HCT116 (cell line): ENCODE data around the gene WSCD2.

Source experiments
- ATF3 ChIP-seq: IDR thresholded peaks from 2 replicates; pipeline ENCODE4 v1.6.1; 2012
- CEBPB ChIP-seq: IDR thresholded peaks from 2 replicates; pipeline ENCODE4 v1.6.1; 2012; ENCODE audit warnings: low read depth
- EGR1 ChIP-seq: IDR thresholded peaks from 2 replicates; pipeline ENCODE4 v1.6.1; 2012; ENCODE audit warnings: low read depth
- ELF1 ChIP-seq: IDR thresholded peaks from 2 replicates; pipeline ENCODE4 v1.6.1; 2012; ENCODE audit warnings: low read depth, borderline replicate concordance
- JUND ChIP-seq: IDR thresholded peaks from 2 replicates; pipeline ENCODE4 v1.6.1; 2012
- POLR2A ChIP-seq: IDR thresholded peaks from 2 replicates; pipeline ENCODE4 v1.7.0; 2011; ENCODE audit warnings: borderline replicate concordance; ENCODE audit not compliant: insufficient read depth, insufficient read length; ENCODE audit errors: extremely low read depth
- POLR2AphosphoS5 ChIP-seq: IDR thresholded peaks from 2 replicates; pipeline ENCODE4 v1.6.1; 2011; ENCODE audit warnings: mild to moderate bottlenecking, low read depth, low read length, moderate library complexity
- RAD21 ChIP-seq: IDR thresholded peaks from 2 replicates; pipeline ENCODE4 v1.6.1; 2012; ENCODE audit warnings: low read depth, mild to moderate bottlenecking
- SIN3A ChIP-seq: IDR thresholded peaks from 2 replicates; pipeline ENCODE4 v1.6.1; 2012; ENCODE audit warnings: low read depth
- TCF7L2 ChIP-seq: IDR thresholded peaks from 2 replicates; pipeline ENCODE4 v1.7.0; 2011; ENCODE audit warnings: borderline replicate concordance, inconsistent platforms; ENCODE audit not compliant: insufficient read depth, insufficient read length; ENCODE audit errors: extremely low read depth
- ZBTB33 ChIP-seq: IDR thresholded peaks from 2 replicates; pipeline ENCODE4 v1.6.1; 2011; ENCODE audit warnings: mild to moderate bottlenecking, low read length, moderate library complexity; ENCODE audit not compliant: insufficient replicate concordance; ENCODE audit errors: extremely low read depth
- ZNF274 ChIP-seq: fragments of 200-500 bp; sonication (Bioruptor generic); IDR thresholded peaks from 2 replicates; pipeline ENCODE4 v1.6.1; 2014; ENCODE audit warnings: mild to moderate bottlenecking, low read depth, low read length, inconsistent platforms
- TF ChIP-seq, protein P1 (sequence below), 3 experiments: fragments of 200-600 bp in 1 of 3; sonication (generic) in 1 of 3; IDR thresholded peaks in 2 of 3; conservative IDR thresholded peaks in 1 of 3; 2 replicates each; pipeline ENCODE4 v1.5.1; 2012 to 2017; ENCODE audit warnings: low read depth in 2 of 3, low read length in 2 of 3, antibody characterized with exemption in 1 of 3, borderline replicate concordance in 1 of 3, control low read depth in 1 of 3, mild to moderate bottlenecking in 1 of 3, mixed read lengths in 1 of 3, mixed run types in 1 of 3, moderate library complexity in 1 of 3; ENCODE audit not compliant: insufficient read depth in 1 of 3

DNA sequence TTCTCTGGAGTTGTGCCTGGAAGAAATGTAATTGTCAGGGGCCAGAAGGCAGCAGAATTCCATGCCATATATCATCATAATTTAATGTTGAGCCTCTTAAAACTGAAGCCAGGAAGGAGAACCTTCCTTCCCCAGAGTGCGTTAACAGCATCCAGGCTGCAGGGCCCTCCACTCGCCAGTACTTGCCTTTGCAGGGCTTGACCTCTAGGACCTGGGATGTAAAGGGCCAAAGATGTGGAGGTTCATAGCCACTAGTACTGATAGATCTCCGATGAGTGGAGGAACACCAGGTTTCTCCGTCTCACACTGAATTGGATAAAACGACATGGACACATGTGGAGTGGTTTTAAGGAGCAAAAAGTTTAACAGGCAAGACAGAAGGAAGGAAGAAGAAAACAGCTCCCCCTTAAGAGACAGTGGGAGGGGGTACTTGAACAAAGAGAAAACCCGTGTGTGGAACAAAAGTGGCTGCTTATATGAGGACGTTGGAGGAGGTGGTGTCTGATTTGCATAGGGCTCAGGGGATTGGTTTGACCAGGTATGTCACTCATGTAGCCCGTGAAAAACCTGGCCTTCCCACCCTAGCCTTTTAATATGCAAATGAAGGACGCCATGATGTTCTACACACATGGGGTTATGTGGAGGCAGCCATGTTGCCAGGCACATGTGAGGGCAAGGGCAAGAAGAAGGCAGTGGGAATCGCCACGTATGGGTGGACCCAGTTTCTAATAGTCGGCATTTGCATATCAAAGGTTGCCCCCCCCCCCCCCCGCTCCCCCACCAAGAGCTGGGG lies 38.8 kb upstream of the WSCD2 start:
- TF ChIP-seq, protein P1, sequence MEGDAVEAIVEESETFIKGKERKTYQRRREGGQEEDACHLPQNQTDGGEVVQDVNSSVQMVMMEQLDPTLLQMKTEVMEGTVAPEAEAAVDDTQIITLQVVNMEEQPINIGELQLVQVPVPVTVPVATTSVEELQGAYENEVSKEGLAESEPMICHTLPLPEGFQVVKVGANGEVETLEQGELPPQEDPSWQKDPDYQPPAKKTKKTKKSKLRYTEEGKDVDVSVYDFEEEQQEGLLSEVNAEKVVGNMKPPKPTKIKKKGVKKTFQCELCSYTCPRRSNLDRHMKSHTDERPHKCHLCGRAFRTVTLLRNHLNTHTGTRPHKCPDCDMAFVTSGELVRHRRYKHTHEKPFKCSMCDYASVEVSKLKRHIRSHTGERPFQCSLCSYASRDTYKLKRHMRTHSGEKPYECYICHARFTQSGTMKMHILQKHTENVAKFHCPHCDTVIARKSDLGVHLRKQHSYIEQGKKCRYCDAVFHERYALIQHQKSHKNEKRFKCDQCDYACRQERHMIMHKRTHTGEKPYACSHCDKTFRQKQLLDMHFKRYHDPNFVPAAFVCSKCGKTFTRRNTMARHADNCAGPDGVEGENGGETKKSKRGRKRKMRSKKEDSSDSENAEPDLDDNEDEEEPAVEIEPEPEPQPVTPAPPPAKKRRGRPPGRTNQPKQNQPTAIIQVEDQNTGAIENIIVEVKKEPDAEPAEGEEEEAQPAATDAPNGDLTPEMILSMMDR (IDR thresholded peaks at IDR 0.05 in 2 of 3, conservative IDR thresholded peaks at IDR 0.05 in 1 of 3; ENCODE audit: borderline replicate concordance in 1 of 3, insufficient read depth in 1 of 3, low read depth in 2 of 3, low read length in 2 of 3), result no peak
- no peak for TF ChIP-seq ZBTB33
- no peak for TF ChIP-seq JUND
- no peak for TF ChIP-seq POLR2AphosphoS5
- TF ChIP-seq CEBPB, result no peak
- no peak for TF ChIP-seq TCF7L2
- no peak for TF ChIP-seq POLR2A
- no peak for TF ChIP-seq ZNF274
- TF ChIP-seq RAD21, result no peak
- no peak for TF ChIP-seq SIN3A
- no peak for TF ChIP-seq ATF3
- TF ChIP-seq EGR1, result no peak
- no peak for TF ChIP-seq ELF1
